ENCODE data around the gene JARID2. TPM values are rescaled to one million over a fixed set of nuclear protein-coding genes. Genes with fewer than 3 reads are reported as not detected.

JARID2 gene
- total and polyA plus RNA-seq, 11 donors: 3.5 to 12.2 (median 7.5) TPM

DNA sequence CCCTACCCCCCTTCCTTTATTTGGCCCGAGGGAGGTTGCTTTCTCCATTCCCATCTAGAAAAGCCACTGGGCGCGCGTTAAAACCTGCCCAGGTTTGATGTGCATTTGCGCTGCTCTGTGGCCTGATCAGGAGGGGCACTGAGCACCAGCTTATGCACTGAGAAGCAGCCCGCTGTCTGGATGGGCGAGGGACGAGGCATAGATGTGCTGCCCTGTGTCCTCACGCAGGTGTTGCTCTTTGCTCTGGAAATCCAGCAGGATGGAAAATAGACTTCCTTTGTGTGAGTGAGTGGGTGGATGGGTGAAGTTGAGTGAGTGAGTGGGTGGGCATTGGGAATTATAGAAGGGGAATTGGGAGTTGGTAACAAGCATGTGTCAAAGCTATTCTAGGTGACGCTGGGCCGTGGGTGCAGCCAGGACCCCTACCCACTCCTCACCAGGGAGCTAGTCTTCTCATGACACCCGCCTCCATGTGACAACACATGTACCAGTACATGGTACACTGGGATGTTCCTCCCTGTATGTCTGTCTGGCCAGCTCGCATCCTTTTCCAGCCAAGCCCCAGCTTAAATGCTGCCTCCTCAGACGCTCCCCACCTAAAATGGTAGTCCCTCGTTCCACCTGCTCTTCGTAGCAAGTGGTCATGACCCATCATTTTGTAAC lies 254.3 kb downstream of the JARID2 start:
- peaks cover 0 to 61% (median 38%) of the 10 kb centered on the region in 12 donors for H3K4me1 ChIP-seq
- intact Hi-C loops (cut with DNase I): loop anchor here in 6 of 10 donors (5.0 to 10.0 kb wide), 7 partner anchors 122 to 1375 kb away; partner anchors contain the start of gene JARID2 (in 1 of the 6)
- H3K27me3 ChIP-seq: no peaks in the 10 kb centered on the region
- H3K36me3 ChIP-seq: peaks cover 0 to 62% (median 18%) of the 10 kb centered on the region in 9 donors
- H3K9me3 ChIP-seq: no peaks in the 10 kb centered on the region
- no peak overlapping the region for H3K27ac ChIP-seq
- DNase-seq (peak in 1 of 5 donors; percentile 10), ATAC-seq (no peak)
- WGBS, 4 donors: 89 to 96% (median 93%) methylated on average over 16 of the region's 16 CpGs
- TF ChIP-seq POLR2A (IDR thresholded peaks at IDR 0.05): no peak
- H3K4me3 ChIP-seq: no peak overlapping the region

DNA sequence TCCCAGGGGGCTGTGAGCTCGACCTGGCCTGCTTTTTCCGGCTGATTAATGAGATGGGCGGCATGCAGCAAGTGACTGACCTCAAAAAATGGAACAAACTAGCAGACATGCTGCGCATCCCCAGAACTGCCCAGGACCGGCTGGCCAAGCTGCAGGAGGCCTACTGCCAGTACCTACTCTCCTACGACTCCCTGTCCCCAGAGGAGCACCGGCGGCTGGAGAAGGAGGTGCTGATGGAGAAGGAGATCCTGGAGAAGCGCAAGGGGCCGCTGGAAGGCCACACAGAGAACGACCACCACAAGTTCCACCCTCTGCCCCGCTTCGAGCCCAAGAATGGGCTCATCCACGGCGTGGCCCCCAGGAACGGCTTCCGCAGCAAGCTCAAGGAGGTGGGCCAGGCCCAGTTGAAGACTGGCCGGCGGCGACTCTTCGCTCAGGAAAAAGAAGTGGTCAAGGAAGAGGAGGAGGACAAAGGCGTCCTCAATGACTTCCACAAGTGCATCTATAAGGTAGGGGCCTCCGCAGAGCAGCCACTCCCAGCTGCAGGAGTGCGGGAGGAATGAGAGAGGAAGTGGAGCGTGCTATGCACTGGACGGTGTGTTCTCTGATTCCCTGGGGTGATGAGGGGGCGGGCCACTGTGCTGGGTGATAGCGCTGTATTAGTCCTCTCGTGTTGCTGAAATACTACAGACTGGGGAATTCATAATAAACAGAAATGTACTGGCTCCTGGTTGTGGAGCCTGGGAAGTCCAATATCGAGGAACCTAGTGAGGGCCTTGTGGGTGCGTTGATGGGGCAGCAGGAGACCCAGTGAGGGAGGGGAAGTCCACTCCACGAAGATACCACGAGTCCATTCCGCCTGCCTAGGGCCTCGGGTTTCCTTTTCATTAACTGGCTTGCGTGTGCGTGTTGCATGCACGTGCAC lies 255.3 kb downstream of the JARID2 start:
- Histone ChIP-seq H3K27ac (peak overlapping the region in 5 of 12 donors; percentile 17 to 63 (median 48)), H3K27me3 (no peaks in the 10 kb centered on the region), H3K4me1 (peaks cover 0 to 61% (median 39%) of the 10 kb centered on the region in 12 donors), H3K36me3 (peaks cover 0 to 64% (median 18%) of the 10 kb centered on the region in 9 donors), H3K9me3 (no peaks in the 10 kb centered on the region), H3K4me3 (no peak overlapping the region)
- DNase-seq: peak in 2 of 5 donors; percentile 15 to 59
- 80 to 90% (median 89%) methylated on average over 38 of the region's 38 CpGs for WGBS, 4 donors
- TF ChIP-seq, protein P1, sequence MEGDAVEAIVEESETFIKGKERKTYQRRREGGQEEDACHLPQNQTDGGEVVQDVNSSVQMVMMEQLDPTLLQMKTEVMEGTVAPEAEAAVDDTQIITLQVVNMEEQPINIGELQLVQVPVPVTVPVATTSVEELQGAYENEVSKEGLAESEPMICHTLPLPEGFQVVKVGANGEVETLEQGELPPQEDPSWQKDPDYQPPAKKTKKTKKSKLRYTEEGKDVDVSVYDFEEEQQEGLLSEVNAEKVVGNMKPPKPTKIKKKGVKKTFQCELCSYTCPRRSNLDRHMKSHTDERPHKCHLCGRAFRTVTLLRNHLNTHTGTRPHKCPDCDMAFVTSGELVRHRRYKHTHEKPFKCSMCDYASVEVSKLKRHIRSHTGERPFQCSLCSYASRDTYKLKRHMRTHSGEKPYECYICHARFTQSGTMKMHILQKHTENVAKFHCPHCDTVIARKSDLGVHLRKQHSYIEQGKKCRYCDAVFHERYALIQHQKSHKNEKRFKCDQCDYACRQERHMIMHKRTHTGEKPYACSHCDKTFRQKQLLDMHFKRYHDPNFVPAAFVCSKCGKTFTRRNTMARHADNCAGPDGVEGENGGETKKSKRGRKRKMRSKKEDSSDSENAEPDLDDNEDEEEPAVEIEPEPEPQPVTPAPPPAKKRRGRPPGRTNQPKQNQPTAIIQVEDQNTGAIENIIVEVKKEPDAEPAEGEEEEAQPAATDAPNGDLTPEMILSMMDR (IDR thresholded peaks at IDR 0.05): no peak
- no peak for TF ChIP-seq POLR2A (IDR thresholded peaks at IDR 0.05)
- intact Hi-C loops (cut with DNase I): loop anchor here in 6 of 10 donors (5.0 to 10.0 kb wide), 7 partner anchors 121 to 1376 kb away; partner anchors contain the start of gene JARID2 (in 1 of the 6)
- ATAC-seq: no peak

DNA sequence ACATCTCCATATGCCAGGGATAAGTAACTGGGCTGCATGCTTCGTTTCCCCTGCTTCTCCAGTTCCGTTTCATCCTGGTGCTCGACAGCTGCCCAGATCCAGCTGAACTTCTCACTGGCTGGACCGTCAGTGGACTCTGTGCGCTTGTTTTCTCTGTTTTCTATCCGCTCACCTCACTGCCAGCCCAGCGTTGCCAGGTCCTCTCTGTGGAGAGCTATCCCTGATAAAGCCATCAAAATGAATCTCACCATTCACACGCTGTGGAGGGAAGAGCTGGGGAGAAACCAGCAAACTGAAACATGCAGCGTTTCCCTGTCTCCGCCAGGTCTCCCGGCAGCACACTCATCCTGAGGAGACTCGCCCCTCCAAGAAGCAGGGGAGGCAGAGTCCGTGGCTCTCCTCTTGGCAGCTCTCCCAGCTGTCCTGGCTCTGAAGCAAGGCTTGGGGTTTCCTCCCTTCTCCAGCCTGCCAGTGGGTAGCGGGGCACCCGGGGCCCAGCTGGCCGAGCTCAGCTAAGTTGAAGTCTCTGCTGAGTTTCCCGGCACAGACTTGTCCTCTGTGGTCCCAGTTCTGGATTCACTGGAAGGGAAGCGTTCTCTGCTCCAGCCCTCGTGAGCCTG lies 256.1 kb downstream of the JARID2 start:
- 38 to 50% (median 43%) methylated on average over 16 to 19 of the region's 19 CpGs for WGBS, 4 donors
- ATAC-seq (peak in 2 of 4 donors; percentile 5 to 6), DNase-seq (peak in 4 of 5 donors; percentile 33 to 77 (median 68))
- no peaks in the 10 kb centered on the region for H3K27me3 ChIP-seq
- H3K27ac ChIP-seq: peak overlapping the region in 9 of 12 donors; percentile 12 to 63 (median 34)
- H3K9me3 ChIP-seq: no peaks in the 10 kb centered on the region
- H3K4me3 ChIP-seq: no peak overlapping the region
- peaks cover 0 to 63% (median 14%) of the 10 kb centered on the region in 9 donors for H3K36me3 ChIP-seq
- TF ChIP-seq, protein P1 (IDR thresholded peaks at IDR 0.05): no peak
- no peak for TF ChIP-seq POLR2A (IDR thresholded peaks at IDR 0.05)
- H3K4me1 ChIP-seq: peaks cover 0 to 64% (median 40%) of the 10 kb centered on the region in 12 donors
- intact Hi-C loops (cut with DNase I): loop anchor here in 6 of 10 donors (5.0 to 10.0 kb wide), 7 partner anchors 120 to 1377 kb away; partner anchors contain the start of gene JARID2 (in 1 of the 6)

All from heart left ventricle (tissue), 16 donors.